A549 treated with AZD9567 at 1 μM for 4 hours (cell line): ENCODE data around the gene FAU. TPM values are rescaled to one million over a fixed set of nuclear protein-coding genes. Genes with fewer than 3 reads are reported as not detected.

Source experiments
- total RNA-seq: library from RNA; stranded (reverse); fragments of 200-300 nt; extraction: Qiagen RNA extraction; gene quantifications from 5 replicates; pipeline ENCODE4 v1.2.3, GENCODE V29; 2022; ENCODE audit not compliant: insufficient read depth

The FAU gene
- 717 to 1,025 TPM (median 998 TPM) in 5 replicates for total RNA-seq

GRCh38 chr11:65121865-65122696, at the start of gene FAU, which contains the start of gene MRPL49:
Gene FAU, minus strand, starts transcription at chr11:65122134. Its CDS starts 321 bp downstream, at chr11:65121813.
Gene MRPL49, plus strand, starts transcription at chr11:65122321. Its CDS starts 26 bp downstream, at chr11:65122347.

DNA sequence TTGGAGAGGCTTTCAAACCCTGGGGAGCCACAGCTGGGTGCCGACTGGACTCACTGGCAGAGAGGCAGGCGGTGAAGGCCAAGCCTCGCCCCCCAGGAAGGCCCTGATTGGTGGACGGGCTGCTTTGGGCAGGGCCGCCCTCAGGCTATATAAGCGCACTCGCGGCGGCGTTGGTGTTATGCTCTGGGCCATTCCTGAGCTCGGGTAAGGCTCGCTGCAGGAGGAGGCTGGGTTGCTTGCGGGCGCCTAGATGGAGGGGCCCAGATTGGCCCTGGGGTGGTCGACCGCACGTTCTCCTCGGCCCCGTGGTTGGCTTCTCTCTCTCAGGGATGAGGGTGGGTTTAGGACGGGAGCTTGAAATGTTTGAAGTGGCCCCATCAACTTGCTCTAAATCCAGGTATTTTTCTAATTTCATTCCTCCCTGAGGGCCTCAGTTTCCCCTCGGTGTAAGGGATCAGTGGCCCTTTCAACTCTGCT, 48.2 kb upstream of the FAU start, which contains the start of gene SPDYC:
Gene SPDYC, plus strand, starts transcription at position 176 of the 477 bp plus-strand sequence. CDS start 1,125 bp downstream, outside the sequence.

GRCh38 chr11:65134240-65134951, 12.5 kb upstream of the FAU start, which contains the start of gene SYVN1:
Gene SYVN1, minus strand, starts transcription at chr11:65134519. Its CDS starts 918 bp downstream, at chr11:65133601.

GRCh38 chr11:65117206-65118096, 4.5 kb downstream of the FAU start, which contains the start of gene ZNHIT2:
Gene ZNHIT2, minus strand, starts transcription at chr11:65117701. Its CDS starts 48 bp downstream, at chr11:65117653.

DNA sequence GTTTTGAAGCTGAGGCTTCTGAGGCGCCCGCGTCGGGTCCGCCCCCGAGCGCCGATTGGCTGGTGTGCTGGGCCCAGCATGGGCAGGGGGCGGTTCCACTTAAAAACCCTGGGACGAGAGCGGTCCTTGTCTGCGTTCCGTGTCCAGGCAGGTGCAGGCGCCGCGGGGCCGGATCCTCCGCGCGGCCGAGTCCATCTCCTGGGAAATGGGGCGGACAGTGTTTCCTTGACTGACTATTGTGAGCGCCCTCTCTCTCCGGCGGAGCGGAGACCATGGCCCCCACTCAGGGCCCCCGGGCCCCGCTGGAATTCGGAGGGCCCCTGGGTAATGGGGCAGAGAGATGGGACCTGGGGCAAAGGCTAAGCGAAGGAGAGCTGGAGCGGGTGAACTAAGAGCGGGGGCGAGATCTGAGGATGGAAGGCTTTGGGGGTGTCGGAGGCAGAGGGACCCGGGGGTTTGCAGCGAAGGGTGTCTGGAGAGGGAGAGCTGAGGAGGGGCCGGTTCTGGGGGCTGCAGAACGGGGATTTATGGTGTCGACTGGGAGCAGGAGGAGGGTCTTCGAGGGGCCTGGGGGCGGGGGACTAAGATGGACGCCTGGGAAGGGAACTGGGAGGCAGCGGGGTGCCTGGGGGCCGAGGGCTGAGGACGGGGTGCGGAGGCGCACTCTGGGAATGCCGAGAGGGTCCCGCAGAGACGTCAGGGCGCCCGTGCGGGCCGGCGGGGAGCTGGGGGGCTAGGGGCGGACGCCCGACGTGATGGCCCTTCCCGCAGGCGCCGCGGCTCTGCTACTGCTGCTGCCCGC, 10.0 kb downstream of the FAU start, which contains the start of gene TM7SF2:
Gene TM7SF2, plus strand, starts transcription at position 129 of the 802 bp plus-strand sequence. Its CDS starts 144 bp downstream, at position 273.

DNA sequence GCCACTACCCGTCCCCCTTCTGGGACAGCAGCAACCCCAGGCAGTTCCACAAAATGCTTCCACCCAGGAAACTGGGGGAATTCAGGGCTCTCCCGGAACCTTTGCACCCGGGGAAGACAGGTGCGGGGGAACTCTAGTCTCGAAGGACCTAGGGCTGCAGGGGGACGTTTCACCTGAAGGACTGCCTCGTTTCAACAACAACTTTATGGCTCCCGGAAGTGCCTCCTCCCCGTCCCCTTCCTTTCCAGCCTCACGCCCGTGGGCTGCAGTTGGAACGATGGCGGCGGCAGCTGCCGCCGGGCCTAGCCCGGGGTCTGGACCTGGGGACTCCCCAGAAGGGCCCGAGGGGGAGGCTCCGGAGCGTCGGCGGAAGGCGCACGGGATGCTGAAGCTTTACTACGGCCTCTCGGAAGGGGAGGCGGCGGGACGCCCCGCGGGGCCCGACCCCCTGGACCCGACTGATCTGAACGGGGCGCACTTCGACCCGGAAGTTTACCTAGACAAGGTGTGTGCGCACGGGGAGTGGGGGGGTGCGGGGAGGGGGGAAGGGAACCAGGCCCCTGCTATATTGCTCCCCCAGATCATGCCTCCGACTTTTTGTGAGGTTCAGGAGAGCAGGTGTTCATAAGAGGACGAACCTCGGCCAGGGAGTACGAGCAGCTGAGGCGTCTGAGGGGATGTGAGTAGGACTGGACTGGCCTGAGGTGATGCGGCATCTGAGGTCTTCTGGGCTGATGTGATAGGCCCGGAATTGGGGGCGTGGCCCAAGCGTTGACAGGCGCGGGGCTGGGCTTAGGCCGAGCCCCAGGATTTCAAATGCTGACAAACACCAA, 25.7 kb downstream of the FAU start, which contains the start of gene VPS51:
Gene VPS51, plus strand, starts transcription at position 241 of the 833 bp plus-strand sequence. Its CDS starts 37 bp downstream, at position 278.

DNA sequence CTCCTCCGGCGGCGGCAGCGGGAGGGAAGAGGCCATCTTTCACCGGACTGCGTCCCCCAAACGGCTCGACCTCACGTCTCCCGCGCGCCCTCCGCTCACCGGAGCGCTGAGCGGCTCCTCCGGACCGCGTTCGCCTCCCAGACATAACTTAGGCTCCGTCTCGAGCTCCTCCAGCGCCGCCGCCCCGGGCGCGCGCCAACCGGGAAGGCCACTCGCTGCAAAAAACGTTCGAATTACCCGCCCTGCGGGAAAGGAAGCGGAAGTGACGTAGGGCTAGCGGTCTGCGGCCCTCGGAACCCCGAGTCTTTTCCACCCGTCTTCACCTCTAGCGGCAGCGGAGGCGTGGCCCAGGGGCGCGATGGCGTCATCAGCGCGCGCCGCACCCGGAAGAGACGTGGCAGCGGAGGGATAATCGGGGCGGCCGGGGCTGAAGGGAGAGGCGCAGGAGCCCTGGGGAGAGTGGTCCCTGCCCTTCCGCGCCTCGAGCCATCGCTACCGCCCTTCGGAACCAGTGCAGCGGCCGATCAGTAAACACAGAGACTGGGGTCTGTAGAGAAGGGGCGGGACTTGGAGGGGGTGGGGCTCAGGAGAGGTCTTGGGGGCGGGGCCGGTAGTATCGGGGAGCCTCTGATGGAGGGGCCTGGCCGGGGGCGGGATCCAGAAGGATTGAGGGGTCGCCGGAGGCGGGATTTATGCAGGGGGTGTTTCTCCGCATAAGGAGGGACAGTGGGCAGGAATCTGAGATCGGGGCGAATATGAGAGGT, 37.9 kb downstream of the FAU start, which contains the start of the genes CDCA5 and ZFPL1:
Gene CDCA5, minus strand, starts transcription at position 207 of the 764 bp plus-strand sequence. Its CDS starts 62 bp downstream, at position 145.
Gene ZFPL1, plus strand, starts transcription at position 389 of the 764 bp plus-strand sequence. CDS start 477 bp downstream, outside the sequence.

Other genes with a start within 250 kb of the FAU start
- 91.2 to 130 TPM (median 114 TPM) in 5 replicates for gene EHD1, start 243.5 kb downstream of the FAU start, total RNA-seq
- gene ATG2A, start 204.9 kb downstream of the FAU start, total RNA-seq = 8.4 to 25.0 TPM (median 22.0 TPM) in 5 replicates
- gene PPP2R5B, start 197.4 kb downstream of the FAU start, total RNA-seq = 3.9 to 9.0 TPM (median 4.9 TPM) in 5 replicates
- not detected in 5 replicates for gene GPHA2, start 186.2 kb downstream of the FAU start, total RNA-seq
- gene MAJIN, start 150.0 kb downstream of the FAU start, total RNA-seq = not detected in 5 replicates
- 0.32 to 0.72 TPM (median 0.56 TPM) in 4 of 5 replicates, not detected in the other for gene BATF2, start 125.2 kb downstream of the FAU start, total RNA-seq
- gene ARL2, start 108.0 kb downstream of the FAU start, total RNA-seq = 178 to 191 TPM (median 184 TPM) in 5 replicates
- 21.5 to 38.9 TPM (median 23.0 TPM) in 5 replicates for gene SNX15, start 94.7 kb downstream of the FAU start, total RNA-seq
- 28.1 to 60.9 TPM (median 56.5 TPM) in 5 replicates for gene SAC3D1, start 80.9 kb downstream of the FAU start, total RNA-seq
- 0.10 to 0.11 TPM (median 0.10 TPM) in 3 of 5 replicates, not detected in the others for gene NAALADL1, start 63.6 kb downstream of the FAU start, total RNA-seq
- 53.7 to 73.8 TPM (median 71.6 TPM) in 5 replicates for gene CDCA5, start 38.1 kb downstream of the FAU start, total RNA-seq
- gene ZFPL1, start 37.9 kb downstream of the FAU start, total RNA-seq = 36.2 to 60.8 TPM (median 37.2 TPM) in 5 replicates
- gene VPS51, start 25.9 kb downstream of the FAU start, total RNA-seq = 53.4 to 56.1 TPM (median 54.3 TPM) in 5 replicates
- 5.2 to 8.9 TPM (median 7.1 TPM) in 5 replicates for gene TM7SF2, start 10.3 kb downstream of the FAU start, total RNA-seq
- 18.0 to 24.2 TPM (median 22.8 TPM) in 5 replicates for gene ZNHIT2, start 4.4 kb downstream of the FAU start, total RNA-seq
- 63.0 to 75.1 TPM (median 69.6 TPM) in 5 replicates for gene MRPL49, start 187 bp upstream of the FAU start, total RNA-seq
- gene SYVN1, start 12.4 kb upstream of the FAU start, total RNA-seq = 32.1 to 46.1 TPM (median 43.1 TPM) in 5 replicates
- not detected in 5 replicates for gene SPDYC, start 48.1 kb upstream of the FAU start, total RNA-seq
- gene CAPN1, start 59.8 kb upstream of the FAU start, total RNA-seq = 99.3 to 109 TPM (median 108 TPM) in 5 replicates
- 10.7 to 16.6 TPM (median 12.9 TPM) in 5 replicates for gene POLA2, start 139.8 kb upstream of the FAU start, total RNA-seq
- gene CDC42EP2, start 192.7 kb upstream of the FAU start, total RNA-seq = 15.9 to 20.4 TPM (median 17.2 TPM) in 5 replicates
- gene DPF2, start 211.7 kb upstream of the FAU start, total RNA-seq = 39.2 to 41.2 TPM (median 40.8 TPM) in 5 replicates
- 1.3 TPM in 5 replicates for gene TIGD3, start 232.6 kb upstream of the FAU start, total RNA-seq